Prostate gland (tissue), 2 donors: ENCODE data around the gene SCCPDH. TPM values are rescaled to one million over a fixed set of nuclear protein-coding genes. Genes with fewer than 3 reads are reported as not detected.

ENCODE experiments used
- DNase-seq: peaks from one replicate; pipeline ENCODE4 v3.0.0-alpha.2; 2019; ENCODE audit warnings: low spot score
- H3K27ac ChIP-seq, 2 donors: fragments of 200-600 bp; sonication (generic); 2 replicates each; pipeline ENCODE4 v1.5.1; 2017 to 2019
- H3K27me3 ChIP-seq: fragments of 200-600 bp; sonication (generic); replicated peaks from 2 replicates; pipeline ENCODE4 v1.5.1; 2019; ENCODE audit not compliant: insufficient read depth
- H3K36me3 ChIP-seq, 2 donors: fragments of 200-600 bp; sonication (generic); 1 replicate in 1 of 2; 2 replicates in 1 of 2; pipeline versions ENCODE4 v1.5.1 to v1.8.1; 2017 to 2019
- H3K4me1 ChIP-seq: fragments of 200-600 bp; sonication (generic); replicated peaks from 2 replicates; pipeline ENCODE4 v1.5.1; 2019
- H3K4me3 ChIP-seq, 2 donors: fragments of 200-600 bp; sonication (generic); 2 replicates each; pipeline ENCODE4 v1.5.1; 2017 to 2019
- H3K9me3 ChIP-seq: fragments of 200-600 bp; sonication (generic); 2 replicates; pipeline ENCODE4 v1.5.1; 2017
- CTCF ChIP-seq, 4 experiments: fragments of 200-600 bp in 2 of 4; fragments of 450-650 bp in 2 of 4; sonication (generic) in 2 of 4; IDR thresholded peaks; 1 replicate in 3 of 4; 2 replicates in 1 of 4; pipeline ENCODE4 v1.5.1; 2016 to 2019; ENCODE audit warnings: antibody characterized with exemption in 4 of 4, mild to moderate bottlenecking in 2 of 4, moderate library complexity in 2 of 4
- POLR2A ChIP-seq: fragments of 450-650 bp; IDR thresholded peaks from one replicate; pipeline ENCODE4 v1.6.1; 2016; ENCODE audit warnings: antibody characterized with exemption, mild to moderate bottlenecking
- POLR2AphosphoS5 ChIP-seq: sonication (generic); formaldehyde crosslinking; IDR thresholded peaks from one replicate; pipeline ENCODE4 v1.6.1; 2017; ENCODE audit warnings: antibody characterized with exemption
- WGBS: methylation state at CpG from one replicate; pipeline ENCODE4 v1.1.5; 2018; 5-methylcytosine and 5-hydroxymethylcytosine counted together
- intact Hi-C: fragments of 100-400 bp; cut with DNase I; formaldehyde crosslinking; loops from one replicate; pipeline ENCODE4 v1.14.2; 2022
- total RNA-seq, 2 donors: library from RNA; depleted of rRNA; stranded (reverse); fragments of >200 nt; gene quantifications; one replicate each; pipeline ENCODE4 v1.1.0, GENCODE V29; 2016

Gene SCCPDH
- total RNA-seq, 2 donors from 2014 or later, result 49.6 to 67.4 TPM

DNA sequence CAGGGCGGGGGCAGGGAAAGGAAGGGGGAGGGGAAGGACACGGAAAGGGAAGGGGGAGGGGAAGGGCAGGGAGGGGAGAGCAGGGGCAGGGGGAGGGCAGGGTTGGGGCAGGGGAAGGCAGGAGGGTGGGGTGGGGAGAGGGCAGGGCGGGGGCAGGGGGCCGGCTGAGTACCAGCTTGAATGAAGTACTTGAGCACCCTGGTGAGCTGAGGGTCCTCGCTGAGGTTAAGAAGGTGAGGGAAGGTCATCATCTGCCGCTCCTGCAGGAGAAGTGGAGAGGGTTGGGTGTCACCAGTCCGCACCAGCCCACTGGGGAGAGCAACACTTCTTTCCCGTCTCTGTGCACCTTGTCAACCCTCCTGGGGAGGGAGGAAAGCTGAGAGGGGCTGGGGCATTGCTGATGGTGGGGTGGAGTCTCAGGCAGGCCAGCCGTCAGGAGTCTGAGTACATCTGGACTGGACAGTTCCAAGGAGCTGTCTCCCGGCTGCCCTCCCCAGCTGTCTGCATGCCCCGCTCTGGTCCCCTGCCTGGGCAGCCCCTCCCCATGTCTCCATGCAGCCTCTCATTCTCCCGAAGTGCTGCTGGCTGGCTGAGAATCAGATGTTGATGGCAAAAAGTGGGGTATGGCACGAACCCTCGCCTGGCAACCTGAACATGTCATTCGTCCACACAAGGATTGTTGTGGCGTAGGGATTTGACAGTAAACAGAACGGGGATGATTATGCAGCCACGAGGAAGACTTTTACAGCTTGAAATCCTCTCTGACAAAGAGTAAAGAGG lies 70.0 kb downstream of the SCCPDH start:
- no peaks in the 10 kb centered on the region for H3K9me3 ChIP-seq
- no peak for TF ChIP-seq POLR2A
- no peak for TF ChIP-seq POLR2AphosphoS5
- no peak for TF ChIP-seq CTCF (IDR thresholded peaks at IDR 0.05)
- no peaks in the 10 kb centered on the region for H3K27me3 ChIP-seq
- H3K4me3 ChIP-seq, result no peak overlapping the region
- no peak overlapping the region for H3K27ac ChIP-seq
- intact Hi-C loops, result no loop called here
- 48% methylated on average over 16 of the region's 18 CpGs for WGBS
- DNase-seq, result no peak
- H3K4me1 ChIP-seq, result no peaks in the 10 kb centered on the region
- no peaks in the 10 kb centered on the region for H3K36me3 ChIP-seq

- 51% methylated on average over 27 of the region's 27 CpGs for WGBS
- Histone ChIP-seq H3K4me1 (no peaks in the 10 kb centered on the region), H3K36me3 (no peaks in the 10 kb centered on the region), H3K27me3 (no peaks in the 10 kb centered on the region), H3K9me3 (no peaks in the 10 kb centered on the region), H3K27ac (no peak overlapping the region), H3K4me3 (no peak overlapping the region)
- no peak for TF ChIP-seq CTCF (IDR thresholded peaks at IDR 0.05)
- TF ChIP-seq POLR2AphosphoS5, result no peak
- no peak for TF ChIP-seq POLR2A
- DNase-seq, result no peak
- intact Hi-C loops, result no loop called here
Observed at GRCh38 chr1:246794828-246795671, 70.8 kb downstream of the SCCPDH start.

DNA sequence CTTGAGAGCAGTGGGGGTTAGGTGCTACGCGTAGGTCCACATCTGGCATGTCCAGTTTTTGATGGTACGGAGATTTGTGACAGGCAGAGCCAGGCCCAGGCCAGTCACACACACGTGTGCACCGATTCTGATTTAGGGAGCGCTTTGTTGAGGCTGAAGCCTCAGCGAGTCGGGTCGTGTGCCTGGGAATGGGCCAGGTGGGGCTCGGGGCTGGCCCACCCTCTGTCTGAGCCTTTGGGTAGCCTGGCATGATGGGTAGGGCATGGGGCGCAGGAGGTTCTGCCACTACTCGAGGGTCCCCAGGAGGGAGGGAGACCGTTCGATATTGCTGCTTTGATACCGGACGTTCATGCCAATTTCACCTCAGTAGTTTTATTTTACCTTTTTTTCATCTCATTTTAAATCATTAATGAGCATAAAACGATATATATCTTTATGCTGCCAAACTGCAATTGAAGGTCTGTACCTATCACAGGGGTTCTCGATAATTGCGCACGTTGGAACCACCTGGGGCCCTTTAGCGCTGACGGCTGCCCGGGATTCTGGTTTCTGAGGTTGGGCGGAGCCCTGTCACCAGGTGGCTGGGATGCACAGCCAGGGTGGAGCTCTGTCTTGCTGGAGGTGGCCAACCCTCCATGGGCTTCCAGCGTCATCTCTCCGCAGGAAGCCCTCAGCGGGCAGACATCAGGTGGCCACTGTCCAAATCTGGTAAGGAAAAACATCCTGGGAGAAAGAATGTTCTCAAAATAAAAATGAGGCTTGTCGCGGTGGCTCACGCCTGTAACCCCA lies 71.9 kb downstream of the SCCPDH start:
- TF ChIP-seq CTCF (IDR thresholded peaks at IDR 0.05) (no peak), POLR2A (no peak), POLR2AphosphoS5 (no peak)
- Histone ChIP-seq H3K4me3 (no peak overlapping the region), H3K36me3 (no peaks in the 10 kb centered on the region), H3K27me3 (no peaks in the 10 kb centered on the region), H3K9me3 (no peaks in the 10 kb centered on the region), H3K4me1 (no peaks in the 10 kb centered on the region), H3K27ac (no peak overlapping the region)
- 88% methylated on average over 30 of the region's 30 CpGs for WGBS
- intact Hi-C loops, result no loop called here
- no peak for DNase-seq

DNA sequence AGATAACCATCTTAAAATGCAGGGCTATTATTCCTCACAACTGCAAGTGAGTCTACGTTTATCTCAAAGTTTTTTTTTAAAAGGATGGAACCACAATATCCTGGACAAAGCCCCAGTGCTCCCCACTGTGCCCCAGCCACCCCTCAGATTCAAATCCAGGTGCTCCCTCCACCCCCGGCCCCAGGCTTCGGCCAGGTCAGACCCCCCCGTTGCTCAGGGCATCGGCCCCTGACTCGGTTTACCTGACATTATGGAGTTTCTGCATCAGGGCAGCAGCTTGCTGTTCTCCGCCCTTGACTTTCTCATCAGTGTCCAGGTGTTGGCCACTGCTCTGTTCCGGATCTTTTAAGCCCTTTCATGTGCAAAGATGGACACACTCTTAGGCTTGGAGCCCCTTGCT lies 72.9 kb downstream of the SCCPDH start:
- 82% methylated on average over 8 of the region's 8 CpGs for WGBS
- H3K4me1 ChIP-seq, result no peaks in the 10 kb centered on the region
- H3K27me3 ChIP-seq, result no peaks in the 10 kb centered on the region
- TF ChIP-seq CTCF (IDR thresholded peaks at IDR 0.05), result no peak
- no peak for TF ChIP-seq POLR2AphosphoS5
- TF ChIP-seq POLR2A, result no peak
- no peaks in the 10 kb centered on the region for H3K36me3 ChIP-seq
- H3K4me3 ChIP-seq, result no peak overlapping the region
- no peak overlapping the region for H3K27ac ChIP-seq
- H3K9me3 ChIP-seq, result no peaks in the 10 kb centered on the region
- intact Hi-C loops, result no loop called here
- no peak for DNase-seq
